PC-9 (cell line): Measurements from ENCODE around the gene KRT36.

Experiments
- CTCF ChIP-seq: fragments of 200-600 bp; sonication (generic); conservative IDR thresholded peaks from 2 replicates; pipeline ENCODE4 v1.6.1; 2017; ENCODE audit warnings: mixed run types, antibody characterized with exemption, mild to moderate bottlenecking, moderate library complexity
- EZH2 ChIP-seq: fragments of 200-600 bp; sonication (generic); IDR thresholded peaks from 2 replicates; pipeline ENCODE4 v1.8.0; 2017; ENCODE audit warnings: antibody characterized with exemption, low read depth

- TF ChIP-seq CTCF: no peak
- no peak for TF ChIP-seq EZH2
These were observed 585 bp upstream of the KRT36 start for GRCh38 chr17:41490000-41490990.
